GM18907 (cell line): ENCODE data around the gene HBEGF.
A peak's percentile ranks its signal among the peaks of the same experiment; 100 is the strongest.
"Not testable (repeated sequence)": the region's sequence is repeated elsewhere in the genome, so short reads cannot be mapped to it uniquely, and the experiment has no call there.

Source experiments
- ATAC-seq: cut with Tn5 transposase; IDR thresholded peaks from one replicate; pipeline ENCODE4 v1.9.1; 2021; ENCODE audit warnings: mild to moderate bottlenecking, moderate library complexity; ENCODE audit not compliant: unreplicated experiment

HBEGF gene

DNA sequence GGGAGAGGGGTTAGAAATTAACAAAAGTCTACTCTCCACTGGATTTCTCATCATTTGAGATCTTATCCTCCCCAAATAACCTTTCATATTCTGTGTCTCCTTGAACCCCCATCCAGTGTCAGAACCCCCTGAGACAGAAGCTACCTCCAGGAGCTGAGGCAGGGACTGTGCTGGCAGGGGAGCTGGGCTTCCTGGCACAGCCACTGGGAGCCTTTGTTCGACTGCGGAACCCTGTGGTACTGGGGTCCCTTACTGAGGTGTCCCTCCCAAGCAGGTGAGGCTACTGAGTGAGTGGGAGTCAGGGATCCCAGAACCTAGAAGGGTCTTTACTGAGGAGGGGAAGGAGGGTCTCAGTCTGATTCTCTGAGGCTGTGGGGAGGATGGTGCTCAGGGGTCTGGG, 15.5 kb upstream of the HBEGF start:
- no peak for ATAC-seq

DNA sequence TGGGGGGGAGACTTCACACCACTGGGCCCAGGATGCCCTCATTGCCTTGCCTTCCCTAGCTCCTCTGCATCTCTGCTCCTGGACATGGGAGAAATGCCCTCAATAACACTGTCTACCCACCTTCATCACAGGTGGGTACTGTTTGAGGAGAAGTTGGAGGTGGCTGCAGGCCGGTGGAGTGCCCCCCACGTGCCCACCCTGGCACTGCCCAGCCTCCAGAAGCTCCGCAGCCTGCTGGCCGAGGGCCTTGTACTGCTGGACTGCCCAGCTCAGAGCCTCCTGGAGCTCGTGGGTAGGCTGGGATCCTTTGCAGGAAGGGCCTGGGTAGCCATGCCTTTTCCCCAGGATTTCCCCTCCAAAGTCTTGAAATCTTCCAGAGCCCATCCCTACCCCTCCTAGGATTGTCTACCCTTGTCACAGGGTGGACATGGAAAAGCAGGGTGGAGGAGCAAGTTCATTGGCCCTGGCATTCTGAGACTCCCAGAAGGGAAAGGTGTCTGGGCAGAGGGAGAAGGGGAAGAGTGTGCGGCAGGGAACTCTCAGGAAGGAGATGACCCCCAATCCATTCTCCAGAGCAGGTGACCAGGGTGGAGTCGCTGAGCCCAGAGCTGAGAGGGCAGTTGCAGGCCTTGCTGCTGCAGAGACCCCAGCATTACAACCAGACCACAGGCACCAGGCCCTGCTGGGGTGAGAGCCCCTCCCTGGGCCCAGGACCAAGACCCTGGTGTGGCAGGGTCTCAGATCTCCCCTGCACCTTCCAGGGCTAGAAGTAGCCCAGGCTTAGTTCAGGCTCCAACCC, 14.5 kb upstream of the HBEGF start:
- no peak for ATAC-seq

DNA sequence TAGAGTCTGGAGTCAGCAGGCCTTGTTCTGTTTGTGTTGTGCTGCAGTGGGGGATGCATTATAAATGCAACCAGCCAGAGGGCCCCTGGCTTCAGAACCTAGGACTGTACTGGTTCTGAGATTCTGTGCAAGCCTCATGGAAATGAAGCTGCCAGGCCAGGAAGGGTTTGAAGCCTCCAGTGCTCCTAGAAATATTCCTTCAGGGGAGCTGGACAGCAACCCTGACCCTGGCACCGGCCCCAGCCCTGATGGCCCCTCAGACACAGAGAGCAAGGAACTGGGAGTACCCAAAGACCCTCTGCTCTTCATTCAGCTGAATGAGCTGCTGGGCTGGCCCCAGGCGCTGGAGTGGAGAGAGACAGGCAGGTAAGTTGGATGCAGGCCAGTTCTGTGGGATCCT, 13.7 kb upstream of the HBEGF start, which contains the start of gene SLC4A9:
SLC4A9 (plus strand) TSS at position 94 of the 400 bp plus-strand sequence; CDS start at position 137, 43 bp downstream.
- no peak for ATAC-seq

DNA sequence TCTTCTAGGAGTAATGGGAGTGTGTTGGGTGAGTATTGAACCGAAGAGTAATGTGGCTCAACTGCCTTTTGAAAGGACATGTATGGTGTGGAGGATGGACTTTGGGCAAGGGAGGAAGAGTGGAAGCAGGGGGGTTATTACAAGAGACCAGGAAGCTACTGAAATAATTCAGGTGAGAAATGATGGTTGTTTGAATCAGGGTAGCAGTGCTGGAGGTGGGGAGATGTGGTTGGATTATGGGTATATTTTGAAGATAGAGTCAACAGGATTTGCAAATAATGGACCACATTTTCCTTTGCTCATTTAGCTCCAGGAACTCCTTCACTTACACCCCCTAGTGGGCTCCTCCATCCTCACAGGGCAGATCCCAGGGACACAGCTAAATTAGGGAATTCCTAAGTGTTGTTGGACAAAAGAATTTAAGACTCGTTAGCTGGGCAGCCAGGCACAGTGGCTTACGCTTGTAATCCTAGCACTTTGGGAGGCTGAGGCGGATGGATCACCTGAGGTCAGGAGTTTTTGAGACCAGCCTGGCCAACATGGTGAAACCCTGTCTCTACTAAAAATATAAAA, 12.4 kb upstream of the HBEGF start:
- no peak for ATAC-seq

DNA sequence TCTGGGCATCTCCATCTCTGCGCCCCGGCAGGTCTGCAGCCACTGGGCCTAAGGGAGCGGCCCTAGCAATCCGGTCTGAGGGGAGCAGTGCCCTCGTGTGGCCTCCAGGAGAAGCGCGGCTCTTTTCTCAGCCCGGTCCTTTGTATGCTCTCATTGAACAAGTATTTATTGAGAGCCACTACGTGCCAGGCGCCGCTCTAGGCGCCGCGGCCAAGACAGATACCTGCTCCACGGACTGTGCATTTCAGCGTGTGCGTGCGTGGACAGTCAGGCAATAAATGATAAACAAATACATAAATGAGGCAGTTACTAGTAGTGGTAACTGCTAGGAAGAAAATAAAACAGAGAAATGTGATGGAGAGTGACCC, 11.3 kb upstream of the HBEGF start:
- peak; percentile 96 for ATAC-seq

GRCh38 chr5:140356853-140357725, 10.7 kb upstream of the HBEGF start:
- peak; percentile 4 for ATAC-seq

DNA sequence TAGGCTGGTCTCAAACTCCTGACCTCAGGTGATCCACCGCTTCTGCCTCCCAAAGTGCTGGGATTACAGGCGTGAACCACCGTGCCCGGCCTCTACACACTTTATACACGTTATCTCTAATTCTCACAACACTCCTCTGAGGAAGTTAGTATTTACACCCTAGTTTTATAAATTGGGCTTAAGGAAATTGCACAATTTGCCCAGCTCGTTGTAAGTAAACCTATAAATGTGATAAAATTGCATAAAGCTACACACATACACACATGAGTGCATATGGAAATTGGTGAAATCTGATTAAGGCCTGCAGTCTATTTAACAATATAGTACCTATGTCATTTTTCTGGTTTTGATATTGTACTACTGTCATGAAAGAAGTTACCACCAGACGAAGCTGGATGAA, 9.1 kb upstream of the HBEGF start:
- ATAC-seq: no peak

- ATAC-seq: peak; percentile 52
Measured at GRCh38 chr5:140351609-140352334, 5.4 kb upstream of the HBEGF start.

DNA sequence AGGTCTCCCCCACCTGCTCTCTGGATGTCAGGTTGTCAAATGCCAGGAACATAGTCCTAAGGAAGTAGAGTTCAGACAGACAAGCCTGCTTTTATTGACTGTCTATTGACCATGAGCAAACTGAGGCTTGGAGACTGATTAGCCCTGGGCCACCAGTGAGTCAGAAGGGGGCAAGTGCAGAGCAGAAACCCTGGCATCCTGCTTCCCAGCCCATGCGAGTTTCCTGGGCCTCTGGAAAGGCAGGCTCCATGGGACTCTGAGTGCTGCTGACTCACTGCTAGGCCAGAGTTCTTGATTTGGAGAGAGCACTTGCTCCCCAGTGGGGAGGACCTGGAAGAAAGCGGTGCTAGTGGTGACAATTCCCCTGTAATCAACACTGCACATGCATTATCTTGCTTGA, 2.8 kb upstream of the HBEGF start:
- no peak for ATAC-seq

DNA sequence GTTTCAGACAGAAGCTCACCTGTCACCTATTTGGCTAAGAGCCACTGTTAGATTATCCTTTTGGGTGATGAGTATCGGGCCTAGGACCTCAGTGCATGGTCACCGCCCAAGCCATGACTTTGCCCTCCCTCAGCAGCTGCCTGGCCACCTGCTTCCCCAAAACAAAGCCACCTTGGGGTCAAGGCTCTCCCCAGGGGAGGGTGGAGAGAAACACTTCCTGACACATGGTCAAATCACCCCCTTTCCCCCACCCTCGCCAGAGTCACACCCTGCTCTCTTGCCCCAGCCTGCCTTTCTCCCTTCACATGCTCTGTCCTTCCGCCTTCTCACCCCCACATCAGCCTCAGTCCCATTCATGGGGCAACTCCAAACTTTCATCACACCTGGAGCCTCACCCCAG, 1.7 kb upstream of the HBEGF start:
- no peak for ATAC-seq

- no peak for ATAC-seq
Measured at GRCh38 chr5:140347360-140347759, 957 bp upstream of the HBEGF start.

DNA sequence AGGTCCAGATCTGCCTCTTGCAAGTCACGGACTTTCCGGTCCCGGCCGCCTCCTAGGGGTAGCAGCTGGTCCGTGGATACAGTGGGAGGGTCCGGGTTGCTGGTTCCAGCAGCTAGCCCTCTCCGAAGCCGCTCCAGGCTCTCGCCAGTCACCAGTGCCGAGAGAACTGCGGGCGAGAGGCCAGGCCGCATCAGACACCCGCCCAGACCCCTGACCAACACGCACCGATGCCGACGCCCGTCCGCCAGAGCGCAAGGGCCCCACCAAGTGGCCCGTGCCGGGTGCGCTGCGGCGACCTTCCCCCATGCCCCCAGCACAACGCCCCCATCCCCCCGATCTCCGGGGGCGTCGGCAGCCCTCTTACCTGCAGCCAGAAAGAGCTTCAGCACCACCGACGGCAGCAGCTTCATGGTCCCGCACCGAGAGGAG, 470 bp downstream of the HBEGF start:
- peak; percentile 26 for ATAC-seq

DNA sequence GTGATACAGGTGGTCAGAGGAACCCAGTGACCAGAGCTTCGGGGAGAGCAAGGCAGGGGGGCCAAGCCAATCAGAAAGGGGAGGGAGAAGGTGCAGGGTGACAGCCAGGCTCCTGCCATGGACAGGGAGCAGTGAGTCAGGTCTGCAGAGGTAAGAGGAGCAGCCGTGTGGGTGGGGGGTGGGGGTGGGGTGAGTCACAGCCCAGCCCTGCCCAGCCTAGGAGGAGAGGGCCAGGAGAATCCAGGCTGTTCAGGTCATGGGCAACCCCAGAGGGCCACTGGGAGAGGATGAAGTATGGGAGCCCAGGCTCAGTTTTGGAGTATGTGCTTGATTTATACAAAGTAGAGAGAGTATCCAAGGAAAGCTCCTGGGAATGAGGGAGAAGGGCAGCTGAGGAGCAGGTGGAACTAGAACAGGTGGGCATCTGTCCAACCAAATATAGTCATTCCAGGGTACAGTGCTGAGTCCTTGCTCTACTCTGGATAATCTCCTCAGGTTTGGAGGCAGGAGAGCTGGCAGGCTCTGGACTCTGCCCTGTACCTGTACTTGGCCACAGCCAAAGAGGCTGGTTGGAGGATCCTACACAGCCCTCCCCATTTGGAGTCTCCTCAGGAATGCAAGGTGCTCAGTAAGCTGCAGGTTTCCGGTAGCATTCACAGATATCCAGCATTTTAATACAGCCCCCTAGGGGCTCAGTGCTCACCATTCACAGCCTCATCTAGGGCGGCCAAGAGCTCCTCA, 1.6 kb downstream of the HBEGF start:
- no peak for ATAC-seq

- not testable (repeated sequence) for ATAC-seq
Measured at GRCh38 chr5:140343849-140344248, 2.6 kb downstream of the HBEGF start.

DNA sequence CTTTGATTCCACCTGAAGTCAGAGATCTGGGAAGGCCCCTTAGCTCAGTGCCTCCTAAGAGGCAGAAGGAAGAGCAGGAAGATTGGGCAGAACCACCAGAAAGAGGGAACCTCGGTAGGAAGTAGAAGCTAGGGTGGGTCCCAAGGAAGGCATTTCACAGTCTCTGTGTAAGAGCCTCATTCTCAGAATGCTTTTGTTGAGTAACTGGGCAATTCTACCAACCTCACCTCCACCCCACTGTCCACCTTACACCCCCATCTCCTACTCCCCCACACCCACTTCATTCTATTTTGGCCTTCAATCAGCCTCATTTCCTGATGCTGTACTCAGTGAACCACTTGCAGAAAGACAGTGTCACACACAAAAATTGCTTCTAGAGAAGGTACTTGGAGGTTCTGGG, 3.5 kb downstream of the HBEGF start:
- no peak for ATAC-seq

GRCh38 chr5:140342287-140342686, 4.1 kb downstream of the HBEGF start:
- no peak for ATAC-seq

DNA sequence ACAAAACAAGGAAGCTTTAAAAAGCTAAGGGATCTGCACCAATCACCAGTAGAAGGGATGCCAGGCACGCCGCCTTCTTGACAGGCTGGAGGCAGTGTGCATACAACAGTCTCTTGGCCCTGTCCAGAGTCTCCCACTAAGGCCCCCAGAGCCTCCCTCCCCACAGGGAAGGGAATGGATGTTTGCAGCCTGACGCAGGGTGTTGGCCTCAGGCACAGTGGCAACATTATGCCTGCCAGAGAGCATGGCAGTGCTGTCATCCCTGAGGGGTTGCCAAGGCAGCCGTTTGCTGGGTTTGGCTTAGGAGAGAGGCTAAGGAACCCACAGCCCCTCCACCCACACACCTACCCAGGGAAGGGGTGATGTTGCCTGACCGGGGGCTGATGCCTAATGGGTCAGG, 4.8 kb downstream of the HBEGF start:
- no peak for ATAC-seq

DNA sequence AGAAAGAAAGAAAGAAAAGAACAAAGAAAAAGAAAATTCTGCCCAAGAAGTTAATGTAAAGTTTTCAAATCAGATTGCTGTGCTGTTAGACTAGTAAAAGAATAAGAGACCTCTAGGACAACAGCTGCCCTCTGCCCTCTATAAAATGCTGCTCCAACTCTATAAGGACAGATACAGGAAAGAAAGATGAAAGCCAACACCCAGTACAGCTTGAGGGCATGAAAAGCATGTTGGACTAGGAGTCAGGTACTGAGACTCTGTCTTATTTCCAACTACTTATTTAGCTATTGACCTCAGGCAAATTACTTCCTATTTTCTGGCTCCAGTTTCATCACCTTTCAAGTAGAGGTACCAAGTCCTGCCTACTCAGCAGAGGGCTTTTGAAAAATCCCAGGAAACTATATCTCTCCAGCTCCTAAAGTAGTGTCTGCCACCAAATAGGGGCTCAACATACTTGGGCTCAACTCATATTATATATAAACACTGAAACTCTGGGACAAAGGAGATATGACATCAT, 5.7 kb downstream of the HBEGF start:
- no peak for ATAC-seq

GRCh38 chr5:140339636-140340035, 6.8 kb downstream of the HBEGF start:
- no peak for ATAC-seq

DNA sequence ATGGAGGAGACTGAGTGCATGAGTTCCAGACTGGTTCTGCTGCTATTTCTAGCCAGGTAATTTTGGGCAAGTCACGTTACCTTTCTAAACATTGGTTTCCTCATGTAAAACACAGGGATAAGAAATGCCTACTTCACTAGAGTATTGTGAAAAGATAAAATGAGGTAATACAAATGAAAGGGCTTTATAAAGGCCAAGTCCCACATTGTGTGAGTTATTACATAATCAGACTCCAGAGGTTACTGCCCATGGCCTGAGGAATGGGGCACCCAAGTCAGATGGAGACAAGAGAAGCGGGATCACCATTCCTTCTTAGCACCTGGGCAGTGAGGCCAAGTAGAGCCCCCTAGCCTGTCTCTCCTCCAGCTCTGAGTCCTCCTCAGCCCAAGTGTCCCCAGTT, 7.5 kb downstream of the HBEGF start:
- ATAC-seq: no peak
